NCI-H1105 (cell line): Measurements from ENCODE around the gene ISOC1.
A peak's percentile ranks its signal among the peaks of the same experiment; 100 is the strongest.

ENCODE experiments used
- DNase-seq: peaks from one replicate; lab custom pipeline; 2025; lab: John Stamatoyannopoulos, UW

The ISOC1 gene

DNA sequence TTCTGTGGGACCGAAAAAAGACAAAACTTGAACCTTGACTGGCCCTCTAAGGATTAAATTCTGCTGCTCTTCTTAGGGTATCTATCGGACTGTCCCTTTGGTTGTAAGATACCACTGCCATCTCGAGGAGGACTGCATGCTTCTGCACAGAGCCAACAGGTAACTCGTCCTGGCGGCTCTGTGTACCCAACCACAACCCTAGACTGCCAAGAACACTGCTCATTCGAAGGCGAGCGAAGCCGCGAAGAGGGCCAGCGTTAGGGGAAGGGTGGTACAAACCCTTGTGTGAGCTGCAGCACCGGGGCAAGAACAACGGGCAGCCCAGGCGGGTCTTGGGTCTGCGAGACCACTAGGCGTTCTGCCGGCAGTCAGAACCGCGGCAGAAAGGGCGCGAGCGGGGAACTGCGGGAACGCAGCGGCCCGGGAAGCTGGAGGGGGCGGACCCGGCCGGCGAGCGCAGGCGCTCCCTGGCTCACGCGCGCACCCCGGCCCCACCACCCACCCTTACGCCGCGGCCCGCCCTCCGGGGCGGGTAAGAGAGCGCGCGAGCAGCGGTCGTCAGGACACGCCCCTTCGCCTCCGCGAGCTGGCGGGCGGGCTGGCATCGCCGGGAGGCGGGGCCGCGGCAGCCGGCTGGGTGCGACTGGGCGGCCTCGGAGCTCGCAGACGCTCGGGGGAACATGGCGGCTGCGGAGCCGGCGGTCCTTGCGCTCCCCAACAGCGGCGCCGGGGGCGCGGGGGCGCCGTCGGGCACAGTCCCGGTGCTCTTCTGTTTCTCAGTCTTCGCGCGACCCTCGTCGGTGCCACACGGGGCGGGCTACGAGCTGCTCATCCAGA, at the start of gene ISOC1:
Gene ISOC1, plus strand, starts transcription at position 663 of the 837 bp plus-strand sequence. Its CDS starts 18 bp downstream, at position 681.
- peak; percentile 63 for DNase-seq

GRCh38 chr5:129046151-129046550, 48.4 kb upstream of the ISOC1 start:
- no peak for DNase-seq

DNA sequence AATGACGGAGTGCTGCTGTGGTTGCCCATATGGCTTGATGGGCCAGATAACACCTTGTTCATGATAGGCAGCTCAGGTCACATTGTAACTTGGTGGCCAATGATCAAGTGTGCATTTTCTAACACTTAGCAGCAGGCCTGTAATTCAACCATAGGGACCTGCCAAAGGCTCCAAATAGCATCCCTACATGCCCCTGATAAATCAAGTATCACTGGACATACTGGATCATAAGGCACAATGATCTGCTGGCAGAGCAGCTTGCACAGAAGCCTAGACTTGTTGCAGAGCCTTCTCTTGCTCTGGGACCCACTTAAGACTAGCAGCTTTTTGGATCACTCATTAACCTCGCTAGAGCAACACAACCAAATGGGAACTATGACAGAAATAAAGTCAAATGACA, 46.0 kb upstream of the ISOC1 start:
- no peak for DNase-seq

DNA sequence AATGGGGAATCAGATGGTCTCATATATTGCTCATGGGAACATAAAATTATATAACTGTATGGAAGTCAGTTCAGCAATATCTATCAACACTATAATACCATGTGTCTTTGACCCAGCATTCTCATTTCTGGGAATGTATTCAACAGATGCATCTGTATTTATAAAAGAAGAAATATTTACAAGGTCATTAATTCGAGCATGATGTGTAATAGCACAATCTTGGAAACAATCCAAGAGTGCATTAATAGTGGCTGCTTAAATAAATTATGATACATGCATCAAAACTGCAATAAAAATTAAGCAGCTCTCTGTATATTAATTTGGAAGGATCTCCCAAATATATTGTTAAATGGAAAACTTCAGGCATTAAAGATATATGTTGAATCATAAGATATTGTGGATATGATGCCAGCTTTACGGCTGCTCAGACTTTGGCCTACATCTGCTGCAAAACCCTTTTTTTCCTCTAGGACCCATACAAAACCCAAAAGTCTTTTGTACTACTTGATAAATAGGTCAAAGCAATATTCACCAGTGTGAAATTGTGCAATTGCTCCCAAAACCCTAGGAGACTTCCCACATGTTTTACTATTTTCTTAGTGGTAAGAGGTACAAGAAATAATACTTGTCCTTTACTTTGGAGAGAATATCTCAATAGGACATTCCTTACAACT, 45.3 kb upstream of the ISOC1 start:
- no peak for DNase-seq

DNA sequence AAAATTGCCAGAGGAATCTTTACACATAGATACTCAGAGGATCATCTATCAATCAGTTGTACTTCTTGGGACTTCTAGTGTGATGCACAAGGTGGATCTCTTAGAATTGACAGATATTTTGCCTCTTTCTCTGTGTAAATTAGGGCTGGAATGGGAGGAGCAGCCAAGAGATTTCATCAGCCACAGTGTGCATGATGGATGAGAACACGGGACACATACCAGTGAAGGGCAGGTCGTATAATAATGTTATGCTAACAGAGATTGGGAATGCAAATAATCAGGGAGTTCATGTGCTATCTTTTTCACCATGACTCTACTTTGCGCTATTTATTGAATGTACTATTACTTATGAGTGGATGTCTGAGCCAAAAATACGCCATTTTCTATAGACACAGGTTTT, 43.3 kb upstream of the ISOC1 start:
- no peak for DNase-seq

DNA sequence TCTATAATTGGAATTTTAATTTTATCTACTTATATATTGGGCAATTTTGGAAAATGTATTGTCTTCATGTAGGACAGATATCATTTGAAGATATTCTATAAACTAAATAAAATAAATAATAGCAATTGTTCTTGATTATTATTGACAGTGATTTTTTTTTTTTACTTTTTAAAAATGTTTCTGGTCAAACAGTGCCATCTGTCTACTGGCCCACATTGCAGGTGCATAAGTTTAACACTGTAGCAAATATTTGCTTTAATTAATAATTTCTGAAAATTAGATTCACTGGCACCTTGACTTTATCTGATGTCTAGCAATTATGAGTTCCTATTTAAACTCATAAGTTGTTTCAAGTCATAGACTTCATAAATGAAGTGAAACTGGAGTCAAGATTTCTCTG, 41.1 kb upstream of the ISOC1 start:
- DNase-seq, result no peak

DNA sequence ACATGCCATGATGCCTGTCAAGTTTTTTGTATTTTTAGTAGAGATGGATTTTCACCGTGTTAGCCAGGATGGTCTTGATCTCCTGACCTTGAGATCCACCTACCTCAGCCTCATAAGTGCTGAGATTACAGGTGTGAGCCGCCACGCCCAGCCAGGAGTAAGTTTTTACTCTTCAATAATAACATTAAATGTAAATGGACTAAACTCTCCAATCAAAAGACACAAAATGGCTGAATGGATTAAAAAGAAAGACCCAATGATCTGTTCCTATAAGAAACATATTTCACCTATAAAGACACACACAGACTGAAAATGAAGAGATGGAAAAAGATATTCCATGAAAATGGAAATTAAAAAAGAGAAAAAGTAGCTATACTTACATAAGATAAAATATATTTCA, 37.2 kb upstream of the ISOC1 start:
- no peak for DNase-seq

- DNase-seq, result no peak
Measured at GRCh38 chr5:129061849-129062248, 32.7 kb upstream of the ISOC1 start.

DNA sequence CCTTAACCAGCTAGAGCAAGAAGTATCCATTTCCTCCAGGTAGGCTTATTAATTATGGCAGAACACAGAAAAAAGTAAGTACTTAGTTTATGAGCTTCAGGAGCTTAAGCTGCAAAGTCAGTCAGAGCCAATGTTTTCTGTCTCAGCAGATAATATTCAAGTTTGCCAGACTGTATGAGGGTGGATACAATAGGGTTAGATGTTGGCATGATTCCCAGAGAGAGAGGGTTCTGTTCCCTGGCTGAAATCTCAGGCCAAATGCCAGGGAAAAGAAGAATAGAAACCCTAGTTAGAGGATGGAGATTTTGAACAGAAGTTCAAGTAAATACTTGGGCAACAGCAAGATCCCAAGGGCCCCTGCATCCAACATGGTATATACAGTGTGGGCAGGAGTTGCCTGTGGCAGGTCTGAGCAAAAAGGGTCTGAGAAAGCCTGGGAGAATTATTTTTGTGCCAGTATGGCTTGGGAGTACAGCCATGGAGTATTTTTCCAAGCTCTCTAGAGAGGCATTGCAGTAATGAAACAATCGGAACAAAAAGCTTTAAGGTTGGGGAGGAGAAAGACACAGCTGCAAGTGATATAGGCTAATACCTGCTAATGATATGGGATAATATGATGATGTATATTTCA, 31.0 kb upstream of the ISOC1 start:
- DNase-seq, result peak; percentile 40

DNA sequence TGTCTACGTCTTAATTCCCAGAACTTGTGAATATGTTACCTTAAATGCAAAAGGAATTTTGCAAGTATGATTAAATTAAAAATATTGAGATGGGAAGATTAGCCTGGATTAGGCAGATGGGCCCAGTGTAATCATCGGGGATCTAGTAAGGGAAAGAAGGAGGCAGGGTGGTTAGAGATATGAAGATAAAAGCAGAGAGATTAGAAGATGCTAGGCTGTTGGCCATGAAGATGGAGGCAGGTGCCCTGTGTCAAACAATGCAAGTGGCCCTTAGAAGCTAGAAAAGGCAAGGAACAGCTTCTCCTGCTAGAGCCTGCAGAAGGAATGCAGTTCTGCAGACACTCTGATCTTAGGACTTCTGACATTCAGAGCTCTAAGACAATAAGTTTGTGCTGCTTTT, 28.8 kb upstream of the ISOC1 start:
- no peak for DNase-seq

DNA sequence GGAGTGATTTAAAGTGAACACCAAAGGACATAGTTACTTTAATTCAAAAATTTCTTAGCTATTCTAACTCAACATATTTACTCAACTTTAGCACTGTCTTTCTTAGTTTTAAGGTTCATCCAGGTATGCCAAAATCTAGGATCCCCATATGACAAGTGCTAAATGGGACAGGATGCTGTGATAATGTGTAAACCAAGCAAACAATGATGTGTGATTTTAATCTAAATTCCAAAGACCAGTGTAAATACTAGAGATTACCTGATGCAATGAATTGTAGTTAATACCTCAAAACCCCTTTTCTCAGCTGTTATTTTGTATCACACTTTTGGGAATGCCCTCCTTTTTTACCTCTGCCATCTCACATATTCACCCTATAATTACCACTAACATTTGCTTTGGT, 26.8 kb upstream of the ISOC1 start:
- DNase-seq, result no peak

- DNase-seq, result no peak
Measured at GRCh38 chr5:129069292-129069691, 25.3 kb upstream of the ISOC1 start.

GRCh38 chr5:129073111-129073510, 21.4 kb upstream of the ISOC1 start:
- no peak for DNase-seq

DNA sequence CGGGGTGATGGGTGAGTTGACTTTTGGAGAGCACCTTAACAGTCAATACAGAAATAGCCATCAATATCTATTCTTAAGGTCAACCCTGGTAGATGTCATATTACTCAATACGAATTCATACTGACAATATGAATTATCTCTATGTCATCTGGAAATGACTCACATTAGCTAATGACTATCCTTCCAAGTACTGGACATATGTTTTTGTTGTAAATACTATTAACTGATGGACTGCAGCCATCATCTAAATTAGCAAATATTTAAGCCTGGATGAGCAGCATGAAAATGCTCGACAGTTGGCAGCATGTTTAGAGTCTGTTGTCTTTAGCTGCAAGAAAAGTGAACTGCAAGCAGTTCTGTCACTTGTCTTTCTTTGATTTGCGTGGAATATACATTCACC, 19.6 kb upstream of the ISOC1 start:
- DNase-seq, result no peak

DNA sequence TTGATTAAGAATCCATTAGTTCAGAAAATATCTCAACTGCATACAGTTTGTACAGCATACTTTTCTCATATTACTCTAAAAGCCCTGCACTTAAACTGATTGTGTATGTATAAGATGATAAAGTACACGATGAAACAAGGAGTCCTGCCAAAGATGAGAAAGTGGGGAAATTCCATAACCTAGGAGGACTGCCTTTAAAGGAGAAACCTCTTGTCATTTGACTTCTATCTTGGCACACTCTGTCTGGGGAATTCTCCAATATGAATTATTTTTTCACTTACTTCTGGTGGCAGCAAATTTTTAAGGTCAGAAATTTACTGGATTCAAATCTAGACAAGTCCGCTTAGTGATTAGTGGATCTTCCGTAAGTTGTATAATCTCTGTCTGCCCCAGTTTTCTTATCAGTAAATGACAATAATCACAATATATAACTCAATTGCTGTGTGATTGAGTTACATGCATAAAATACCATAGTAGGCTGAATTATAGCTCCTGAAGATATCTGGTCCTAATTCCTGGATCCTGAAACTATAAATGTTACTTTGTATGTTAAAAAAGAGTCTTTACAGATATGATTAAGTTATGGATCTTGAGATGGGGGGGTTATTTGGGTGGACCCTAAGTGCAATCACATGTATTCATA, 17.0 kb upstream of the ISOC1 start:
- no peak for DNase-seq

DNA sequence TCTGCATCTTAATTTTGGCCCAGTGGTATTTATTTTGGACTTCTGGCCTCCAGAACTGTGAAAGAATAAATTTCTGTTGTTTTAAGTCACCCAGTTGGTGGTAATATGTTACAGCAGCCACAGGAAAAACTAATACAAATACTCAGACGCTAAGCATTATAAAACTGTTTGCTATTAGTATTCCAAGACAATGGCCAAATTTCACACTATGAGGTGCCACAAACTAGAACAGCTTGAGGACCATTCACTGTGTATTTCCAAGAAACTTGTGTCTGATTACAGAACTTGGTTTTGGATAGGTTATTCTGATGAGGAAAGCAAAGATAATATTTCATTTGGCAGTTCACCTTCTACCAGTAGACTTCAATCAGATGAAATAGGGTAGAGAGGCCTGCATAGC, 16.3 kb upstream of the ISOC1 start:
- DNase-seq, result no peak

DNA sequence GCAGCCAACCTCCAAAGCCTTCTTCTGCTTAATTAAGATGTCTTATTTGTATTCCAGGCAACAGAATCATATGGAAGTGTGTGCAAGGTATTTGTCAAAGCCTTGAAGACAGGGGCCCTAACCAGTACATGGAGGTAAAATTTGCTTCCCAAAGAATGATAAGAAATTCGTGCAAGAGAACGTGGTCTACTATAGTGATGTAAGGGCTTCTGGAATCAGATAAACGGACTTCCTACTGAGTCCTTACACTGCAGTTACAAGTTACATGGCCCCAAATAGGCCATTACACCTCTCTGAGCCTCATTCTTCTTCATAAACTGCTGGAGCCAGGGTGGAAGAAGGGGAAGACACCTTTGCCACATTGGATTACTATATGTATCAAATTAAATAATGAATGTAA, 15.9 kb upstream of the ISOC1 start:
- DNase-seq, result no peak

DNA sequence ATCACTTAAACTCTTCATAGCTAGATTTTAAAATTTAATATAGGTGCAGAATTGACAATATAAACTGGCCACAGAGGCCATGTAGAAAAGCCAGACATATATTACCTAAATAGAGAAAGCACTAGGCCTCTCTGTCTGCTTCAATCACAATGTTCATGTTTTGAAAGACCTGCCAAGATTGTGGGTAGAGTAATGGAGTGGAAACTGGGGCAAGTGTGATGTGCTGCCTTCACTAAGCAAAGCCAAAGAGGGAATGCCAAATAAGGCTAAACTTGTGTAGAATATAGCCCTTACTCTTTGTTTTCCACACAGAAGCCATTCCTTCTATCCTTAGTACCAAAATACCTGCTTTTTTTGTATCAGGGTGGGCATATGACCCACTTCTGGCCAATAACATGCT, 15.1 kb upstream of the ISOC1 start:
- no peak for DNase-seq

GRCh38 chr5:129080766-129081165, 13.8 kb upstream of the ISOC1 start:
- no peak for DNase-seq

- no peak for DNase-seq
Measured at GRCh38 chr5:129082225-129083136, 12.1 kb upstream of the ISOC1 start.
